HepG2 (cell line): Measurements from ENCODE around the gene RBMS2. TPM values are rescaled to one million over a fixed set of nuclear protein-coding genes. Genes with fewer than 3 reads are reported as not detected.

Experiments used
- FOXM1 ChIP-seq: sonication (generic); formaldehyde crosslinking; IDR thresholded peaks from 2 replicates; pipeline ENCODE4 v1.5.0; 2020; ENCODE audit warnings: missing genetic modification reagents
- HMG20B ChIP-seq: conservative IDR thresholded peaks from 2 replicates; pipeline ENCODE4 v1.6.1; 2016; ENCODE audit warnings: missing genetic modification reagents, missing compliant biosample characterization
- KAT2B ChIP-seq: fragments of 150-350 bp; IDR thresholded peaks from 2 replicates; pipeline ENCODE4 v1.6.1; 2014; ENCODE audit warnings: low read depth, low read length, borderline replicate concordance
- KLF12 ChIP-seq: sonication (generic); formaldehyde crosslinking; IDR thresholded peaks from 2 replicates; pipeline ENCODE4 v1.4.0; 2020; ENCODE audit warnings: missing genetic modification reagents, borderline replicate concordance
- SPEN ChIP-seq: sonication (generic); formaldehyde crosslinking; IDR thresholded peaks from 2 replicates; pipeline ENCODE4 v1.5.1; 2020; ENCODE audit warnings: low read depth, mild to moderate bottlenecking, missing genetic modification reagents
- ZBTB21 ChIP-seq: sonication (generic); formaldehyde crosslinking; IDR thresholded peaks from 2 replicates; pipeline ENCODE4 v1.4.0; 2020; ENCODE audit warnings: missing genetic modification reagents
- ZBTB38 ChIP-seq: sonication (generic); formaldehyde crosslinking; IDR thresholded peaks from 2 replicates; pipeline ENCODE4 v1.5.1; 2020; ENCODE audit warnings: mild to moderate bottlenecking, missing genetic modification reagents
- ZNF260 ChIP-seq: sonication (generic); formaldehyde crosslinking; IDR thresholded peaks from 2 replicates; pipeline ENCODE4 v1.4.0; 2020; ENCODE audit warnings: missing genetic modification reagents, low read depth, mild to moderate bottlenecking, borderline replicate concordance
- ZNF710 ChIP-seq: sonication (generic); formaldehyde crosslinking; IDR thresholded peaks from 2 replicates; pipeline ENCODE4 v1.5.0; 2020; ENCODE audit warnings: mild to moderate bottlenecking, missing genetic modification reagents, borderline replicate concordance
- ZNF737 ChIP-seq: sonication (generic); formaldehyde crosslinking; IDR thresholded peaks from 2 replicates; pipeline ENCODE4 v1.5.0; 2020; ENCODE audit warnings: missing genetic modification reagents, mild to moderate bottlenecking, borderline replicate concordance
- ZNF766 ChIP-seq: sonication (generic); formaldehyde crosslinking; IDR thresholded peaks from 2 replicates; pipeline ENCODE4 v1.5.0; 2020; ENCODE audit warnings: missing genetic modification reagents, borderline replicate concordance
- polyA plus RNA-seq, 8 experiments: library from polyadenylated mRNA; depleted of rRNA in 3 of 8; stranded (reverse) in 7 of 8; unstranded in 1 of 8; fragments of >200 nt; fragmentation: Illumina TruSeq in 4 of 8; extraction: Trizol in 4 of 8; gene quantifications; 2 replicates each; pipeline versions ENCODE4 v1.2.1 to v1.2.3, GENCODE V29; 2011 to 2016; ENCODE audit warnings: low read depth in 4 of 8, missing spikeins in 1 of 8, mixed read lengths in 1 of 8; ENCODE audit not compliant: insufficient read depth in 1 of 8
- total RNA-seq, 5 experiments: library from RNA; depleted of rRNA; stranded (reverse); fragments of >200 nt; fragmentation: Illumina TruSeq; extraction: Trizol; gene quantifications; 2 replicates each; pipeline ENCODE4 v1.2.3, GENCODE V29; 2016; ENCODE audit warnings: low read depth in 1 of 5
- TF ChIP-seq, protein P1 (sequence below): sonication (generic); formaldehyde crosslinking; IDR thresholded peaks from 2 replicates; pipeline ENCODE4 v1.4.0; 2020; ENCODE audit warnings: mild to moderate bottlenecking, missing genetic modification reagents
- TF ChIP-seq, protein P2 (sequence below): fragments of 450-650 bp; IDR thresholded peaks from 2 replicates; pipeline ENCODE4 v1.6.1; 2017; ENCODE audit warnings: mild to moderate bottlenecking

RBMS2 gene
- total and polyA plus RNA-seq, 2 of the 13 experiments (the other 11 are each of a cell fraction or from before 2014, with no cell fraction given) = 0.53 to 7.4 TPM

DNA sequence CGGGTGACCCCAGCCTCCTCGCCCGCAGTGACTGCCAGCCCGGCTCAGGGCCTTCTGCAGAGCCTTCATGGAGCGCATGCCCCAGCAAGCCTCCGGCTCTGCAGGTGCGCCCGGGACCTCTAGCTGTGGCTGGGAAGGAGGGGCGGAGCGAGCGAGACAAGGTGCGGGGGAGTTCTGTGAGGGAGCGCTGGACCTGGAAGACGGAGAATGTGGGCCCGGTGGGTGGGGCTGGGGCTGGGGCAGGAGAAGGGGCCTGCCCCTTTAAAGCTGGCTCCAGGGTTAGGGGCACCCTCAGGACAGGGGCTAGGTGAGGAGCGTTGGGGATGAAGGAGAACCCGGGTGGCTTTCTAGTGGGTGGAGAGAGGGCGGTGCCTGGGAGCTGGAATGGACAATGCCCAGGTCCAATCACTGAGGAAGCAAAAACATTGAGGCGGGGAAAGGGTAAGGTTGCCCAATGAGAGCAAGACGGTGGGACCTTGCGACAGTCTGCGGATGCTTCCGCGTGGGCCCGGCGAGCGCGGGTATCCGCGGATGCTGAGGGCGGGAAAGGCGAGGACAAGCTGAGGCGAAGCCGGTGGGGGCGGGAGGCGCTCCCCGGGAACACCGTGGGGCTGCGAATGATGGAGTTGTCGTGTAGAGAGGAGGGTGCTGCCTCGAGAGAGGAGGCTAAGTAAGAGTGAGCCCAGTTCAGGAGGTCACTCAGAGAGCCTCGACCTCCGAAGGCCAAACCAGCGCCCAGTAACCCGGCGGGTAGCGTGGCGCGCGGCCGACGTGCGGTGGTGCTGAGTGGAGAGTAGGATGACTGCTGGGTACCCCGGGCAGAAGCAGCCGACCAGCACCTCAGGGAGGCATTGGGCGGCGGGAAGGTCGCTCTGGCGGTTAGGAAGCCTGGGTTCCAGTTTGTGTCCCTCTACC lies 33.3 kb upstream of the RBMS2 start, which contains the start of gene GLS2 (continued):
- TF ChIP-seq, protein P1, sequence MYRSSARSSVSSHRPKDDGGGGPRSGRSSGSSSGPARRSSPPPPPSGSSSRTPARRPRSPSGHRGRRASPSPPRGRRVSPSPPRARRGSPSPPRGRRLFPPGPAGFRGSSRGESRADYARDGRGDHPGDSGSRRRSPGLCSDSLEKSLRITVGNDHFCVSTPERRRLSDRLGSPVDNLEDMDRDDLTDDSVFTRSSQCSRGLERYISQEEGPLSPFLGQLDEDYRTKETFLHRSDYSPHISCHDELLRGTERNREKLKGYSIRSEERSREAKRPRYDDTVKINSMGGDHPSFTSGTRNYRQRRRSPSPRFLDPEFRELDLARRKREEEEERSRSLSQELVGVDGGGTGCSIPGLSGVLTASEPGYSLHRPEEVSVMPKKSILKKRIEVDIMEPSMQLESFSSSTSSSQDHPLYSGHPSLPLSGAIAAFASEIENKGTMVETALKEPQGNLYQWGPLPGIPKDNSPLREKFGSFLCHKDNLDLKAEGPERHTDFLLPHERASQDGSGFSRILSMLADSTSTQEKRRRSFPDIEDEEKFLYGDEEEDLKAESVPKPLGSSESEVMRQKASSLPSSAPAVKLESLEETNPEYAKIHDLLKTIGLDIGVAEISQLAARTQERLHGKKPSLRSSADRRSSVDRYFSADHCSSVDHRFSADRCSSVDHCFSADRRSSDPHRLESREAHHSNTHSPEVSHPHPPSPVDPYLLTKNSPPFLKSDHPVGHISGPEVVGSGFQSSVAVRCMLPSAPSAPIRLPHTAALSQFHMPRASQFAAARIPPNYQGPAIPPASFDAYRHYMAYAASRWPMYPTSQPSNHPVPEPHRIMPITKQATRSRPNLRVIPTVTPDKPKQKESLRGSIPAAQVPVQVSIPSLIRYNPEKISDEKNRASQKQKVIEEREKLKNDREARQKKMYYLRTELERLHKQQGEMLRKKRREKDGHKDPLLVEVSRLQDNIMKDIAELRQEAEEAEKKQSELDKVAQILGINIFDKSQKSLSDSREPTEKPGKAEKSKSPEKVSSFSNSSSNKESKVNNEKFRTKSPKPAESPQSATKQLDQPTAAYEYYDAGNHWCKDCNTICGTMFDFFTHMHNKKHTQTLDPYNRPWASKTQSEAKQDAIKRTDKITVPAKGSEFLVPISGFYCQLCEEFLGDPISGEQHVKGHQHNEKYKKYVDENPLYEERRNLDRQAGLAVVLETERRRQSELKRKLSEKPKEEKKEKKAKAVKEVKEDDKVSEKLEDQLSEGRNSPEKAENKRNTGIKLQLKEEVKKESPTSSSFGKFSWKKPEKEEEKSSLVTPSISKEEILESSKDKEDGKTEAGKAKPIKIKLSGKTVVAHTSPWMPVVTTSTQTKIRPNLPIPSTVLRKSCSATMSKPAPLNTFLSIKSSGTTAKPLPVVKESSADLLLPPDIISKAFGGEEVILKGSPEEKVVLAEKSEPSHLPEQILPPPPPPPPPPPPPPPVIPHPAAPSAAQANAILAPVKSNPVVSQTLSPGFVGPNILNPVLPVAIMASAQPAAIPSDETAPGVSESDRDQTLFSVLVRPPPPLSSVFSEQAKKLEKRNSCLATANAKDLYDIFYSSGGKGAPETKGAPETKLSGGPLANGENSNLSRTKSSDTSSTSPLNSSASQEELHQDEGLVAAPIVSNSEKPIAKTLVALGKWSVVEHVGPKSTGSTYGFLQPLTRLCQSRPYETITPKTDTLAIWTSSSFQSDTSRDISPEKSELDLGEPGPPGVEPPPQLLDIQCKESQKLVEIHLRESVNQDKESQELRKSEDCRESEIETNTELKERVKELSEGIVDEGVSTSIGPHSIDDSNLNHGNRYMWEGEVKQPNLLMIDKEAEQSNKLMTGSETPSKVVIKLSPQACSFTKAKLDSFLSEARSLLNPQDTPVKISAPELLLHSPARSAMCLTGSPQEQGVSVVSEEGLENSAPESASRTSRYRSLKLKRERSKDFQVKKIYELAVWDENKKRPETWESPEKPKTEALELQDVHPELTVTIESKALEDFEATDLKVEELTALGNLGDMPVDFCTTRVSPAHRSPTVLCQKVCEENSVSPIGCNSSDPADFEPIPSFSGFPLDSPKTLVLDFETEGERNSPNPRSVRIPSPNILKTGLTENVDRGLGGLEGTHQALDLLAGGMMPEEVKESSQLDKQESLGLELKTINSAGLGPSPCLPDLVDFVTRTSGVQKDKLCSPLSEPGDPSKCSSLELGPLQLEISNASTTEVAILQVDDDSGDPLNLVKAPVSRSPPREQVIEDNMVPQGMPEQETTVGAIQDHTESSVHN (CRISPR knock-in tag) = peak; percentile 88; the same call in 1 of the 2 replicates
- TF ChIP-seq KAT2B (no peak), SPEN (CRISPR knock-in tag) (peak; percentile 26; the same call in 1 of the 2 replicates), ZNF766 (CRISPR knock-in tag) (peak; percentile 97), KLF12 (peak; percentile 78), HMG20B (0 out of 2 replicates have a peak, but pooled peaks have one; percentile 49), ZNF737 (CRISPR knock-in tag) (no peak), ZNF710 (CRISPR knock-in tag) (peak; percentile 31; the same call in 1 of the 2 replicates), ZBTB21 (CRISPR knock-in tag) (no peak), FOXM1 (CRISPR knock-in tag) (peak; percentile 59; the same call in 1 of the 2 replicates), ZBTB38 (CRISPR knock-in tag) (peak; percentile 79; the same call in 1 of the 2 replicates), ZNF260 (CRISPR knock-in tag) (no peak)
- TF ChIP-seq, protein P2, sequence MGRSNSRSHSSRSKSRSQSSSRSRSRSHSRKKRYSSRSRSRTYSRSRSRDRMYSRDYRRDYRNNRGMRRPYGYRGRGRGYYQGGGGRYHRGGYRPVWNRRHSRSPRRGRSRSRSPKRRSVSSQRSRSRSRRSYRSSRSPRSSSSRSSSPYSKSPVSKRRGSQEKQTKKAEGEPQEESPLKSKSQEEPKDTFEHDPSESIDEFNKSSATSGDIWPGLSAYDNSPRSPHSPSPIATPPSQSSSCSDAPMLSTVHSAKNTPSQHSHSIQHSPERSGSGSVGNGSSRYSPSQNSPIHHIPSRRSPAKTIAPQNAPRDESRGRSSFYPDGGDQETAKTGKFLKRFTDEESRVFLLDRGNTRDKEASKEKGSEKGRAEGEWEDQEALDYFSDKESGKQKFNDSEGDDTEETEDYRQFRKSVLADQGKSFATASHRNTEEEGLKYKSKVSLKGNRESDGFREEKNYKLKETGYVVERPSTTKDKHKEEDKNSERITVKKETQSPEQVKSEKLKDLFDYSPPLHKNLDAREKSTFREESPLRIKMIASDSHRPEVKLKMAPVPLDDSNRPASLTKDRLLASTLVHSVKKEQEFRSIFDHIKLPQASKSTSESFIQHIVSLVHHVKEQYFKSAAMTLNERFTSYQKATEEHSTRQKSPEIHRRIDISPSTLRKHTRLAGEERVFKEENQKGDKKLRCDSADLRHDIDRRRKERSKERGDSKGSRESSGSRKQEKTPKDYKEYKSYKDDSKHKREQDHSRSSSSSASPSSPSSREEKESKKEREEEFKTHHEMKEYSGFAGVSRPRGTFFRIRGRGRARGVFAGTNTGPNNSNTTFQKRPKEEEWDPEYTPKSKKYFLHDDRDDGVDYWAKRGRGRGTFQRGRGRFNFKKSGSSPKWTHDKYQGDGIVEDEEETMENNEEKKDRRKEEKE = no peak
